LNCAP (cell line): ENCODE measurements around the gene SPNS2.

Source experiments
- TF ChIP-seq, protein P1 (sequence below): fragments of 450-650 bp; IDR thresholded peaks from 2 replicates; pipeline ENCODE4 v1.5.1; 2017; ENCODE audit warnings: mild to moderate bottlenecking

The SPNS2 gene

DNA sequence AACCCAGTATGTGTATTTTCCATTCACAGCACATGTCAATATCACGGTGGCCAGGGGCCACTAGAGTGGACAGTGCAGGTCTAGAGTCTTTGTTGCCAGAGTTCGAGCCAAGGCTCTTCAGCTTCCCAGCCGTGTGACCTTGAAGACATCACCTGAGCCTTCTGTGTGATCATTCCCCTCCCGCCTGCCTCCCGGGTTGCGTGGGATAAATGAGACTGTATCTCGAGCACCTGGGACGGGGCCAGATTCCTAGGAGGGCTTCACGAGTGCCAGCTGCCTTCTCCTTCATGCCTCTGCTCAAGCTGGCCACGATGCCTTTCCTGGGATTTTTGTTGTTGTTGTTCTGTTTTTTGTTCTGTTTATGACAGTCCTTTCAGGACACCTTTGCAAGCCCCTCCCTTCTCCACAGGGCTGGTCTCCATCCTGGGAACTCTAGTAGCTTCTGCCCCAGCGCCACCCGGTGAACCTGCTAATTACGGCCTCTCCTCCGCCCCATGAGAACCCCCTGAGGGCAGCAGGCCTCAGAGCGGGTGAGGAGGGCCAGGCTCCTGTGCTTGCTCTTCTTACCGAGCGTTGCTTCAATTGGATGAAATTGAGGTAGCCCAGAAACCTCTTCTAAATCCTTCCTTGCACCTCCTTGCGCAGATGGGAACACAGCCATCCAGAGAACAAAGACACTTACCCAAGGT, 3.9 kb downstream of the SPNS2 start:
- TF ChIP-seq, protein P1, sequence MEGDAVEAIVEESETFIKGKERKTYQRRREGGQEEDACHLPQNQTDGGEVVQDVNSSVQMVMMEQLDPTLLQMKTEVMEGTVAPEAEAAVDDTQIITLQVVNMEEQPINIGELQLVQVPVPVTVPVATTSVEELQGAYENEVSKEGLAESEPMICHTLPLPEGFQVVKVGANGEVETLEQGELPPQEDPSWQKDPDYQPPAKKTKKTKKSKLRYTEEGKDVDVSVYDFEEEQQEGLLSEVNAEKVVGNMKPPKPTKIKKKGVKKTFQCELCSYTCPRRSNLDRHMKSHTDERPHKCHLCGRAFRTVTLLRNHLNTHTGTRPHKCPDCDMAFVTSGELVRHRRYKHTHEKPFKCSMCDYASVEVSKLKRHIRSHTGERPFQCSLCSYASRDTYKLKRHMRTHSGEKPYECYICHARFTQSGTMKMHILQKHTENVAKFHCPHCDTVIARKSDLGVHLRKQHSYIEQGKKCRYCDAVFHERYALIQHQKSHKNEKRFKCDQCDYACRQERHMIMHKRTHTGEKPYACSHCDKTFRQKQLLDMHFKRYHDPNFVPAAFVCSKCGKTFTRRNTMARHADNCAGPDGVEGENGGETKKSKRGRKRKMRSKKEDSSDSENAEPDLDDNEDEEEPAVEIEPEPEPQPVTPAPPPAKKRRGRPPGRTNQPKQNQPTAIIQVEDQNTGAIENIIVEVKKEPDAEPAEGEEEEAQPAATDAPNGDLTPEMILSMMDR = no peak

DNA sequence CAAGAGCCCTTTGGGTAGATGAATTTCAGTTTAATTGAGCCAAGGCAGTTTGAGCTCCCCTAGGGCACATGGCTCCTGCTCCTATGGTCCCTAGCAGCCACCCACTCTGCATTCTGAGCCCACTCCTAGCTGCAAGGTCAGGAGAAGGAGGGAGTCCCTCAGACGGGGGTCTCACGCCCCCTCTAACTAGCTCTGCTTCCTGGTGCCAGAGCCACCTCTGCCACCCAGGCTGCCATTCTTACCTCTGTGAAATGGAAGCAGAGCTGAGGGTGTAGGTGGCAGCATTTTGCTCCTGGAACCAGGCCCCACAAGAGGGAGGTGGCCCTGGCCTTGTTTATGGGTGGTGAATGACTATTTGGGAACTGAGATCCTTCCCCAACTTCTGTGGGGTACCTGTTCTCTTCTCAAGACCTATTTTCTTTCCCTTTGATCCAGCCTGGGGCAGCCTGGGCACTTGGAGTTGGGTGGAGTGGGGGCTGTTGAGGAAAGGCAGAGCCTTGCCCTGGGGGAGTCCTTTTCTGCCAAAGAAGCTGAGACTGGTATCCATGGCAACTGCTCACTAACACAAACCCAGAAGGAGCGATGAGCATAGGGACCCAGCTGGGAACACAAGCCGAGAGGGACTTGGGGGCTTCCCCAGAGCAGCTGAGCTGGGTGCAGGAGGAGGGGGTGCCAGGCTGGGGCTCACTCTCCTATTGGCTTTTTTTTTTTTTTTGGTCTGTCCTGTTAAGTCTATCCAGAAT, 4.8 kb downstream of the SPNS2 start:
- TF ChIP-seq, protein P1 = no peak

DNA sequence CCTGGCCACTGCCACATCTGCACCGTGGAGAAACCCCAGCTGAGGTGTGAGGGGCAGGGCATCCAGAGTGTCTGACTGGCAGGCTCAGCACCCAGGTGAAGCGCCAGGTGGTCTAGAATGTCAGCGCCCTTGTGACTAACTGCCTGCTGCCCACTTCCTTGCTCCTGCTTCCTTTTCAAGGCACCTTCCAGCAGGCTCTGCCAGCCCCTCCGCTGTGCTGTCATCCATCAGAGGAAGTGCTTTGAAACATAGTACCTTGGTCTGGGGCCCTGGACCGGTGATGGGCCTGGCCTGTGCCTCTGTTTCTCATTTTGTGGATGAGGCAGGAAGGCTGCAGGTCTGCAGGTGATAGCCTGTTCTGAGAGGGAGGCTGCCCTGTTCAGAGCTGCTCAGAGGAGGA, 5.5 kb downstream of the SPNS2 start:
- TF ChIP-seq, protein P1 = no peak

DNA sequence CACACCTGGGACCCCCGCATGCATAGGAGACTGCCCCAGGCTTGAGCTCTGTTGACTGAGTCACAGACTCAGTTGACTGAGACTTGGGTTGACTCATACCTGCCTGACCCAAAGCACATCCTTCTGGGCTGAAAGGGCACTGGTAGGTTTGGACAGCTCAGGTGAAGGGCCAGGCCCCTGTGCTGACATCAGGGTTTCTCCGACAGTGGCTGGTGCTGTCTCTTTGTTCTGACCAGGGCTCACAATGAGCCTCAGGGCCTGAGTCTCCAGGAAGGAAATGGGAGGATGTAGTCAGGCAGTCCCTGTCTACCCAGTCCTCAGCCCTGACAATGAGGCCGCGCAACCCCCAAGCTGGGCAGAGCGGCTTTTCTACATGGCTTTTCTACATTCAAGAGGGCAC, 6.5 kb downstream of the SPNS2 start:
- TF ChIP-seq, protein P1 = no peak

DNA sequence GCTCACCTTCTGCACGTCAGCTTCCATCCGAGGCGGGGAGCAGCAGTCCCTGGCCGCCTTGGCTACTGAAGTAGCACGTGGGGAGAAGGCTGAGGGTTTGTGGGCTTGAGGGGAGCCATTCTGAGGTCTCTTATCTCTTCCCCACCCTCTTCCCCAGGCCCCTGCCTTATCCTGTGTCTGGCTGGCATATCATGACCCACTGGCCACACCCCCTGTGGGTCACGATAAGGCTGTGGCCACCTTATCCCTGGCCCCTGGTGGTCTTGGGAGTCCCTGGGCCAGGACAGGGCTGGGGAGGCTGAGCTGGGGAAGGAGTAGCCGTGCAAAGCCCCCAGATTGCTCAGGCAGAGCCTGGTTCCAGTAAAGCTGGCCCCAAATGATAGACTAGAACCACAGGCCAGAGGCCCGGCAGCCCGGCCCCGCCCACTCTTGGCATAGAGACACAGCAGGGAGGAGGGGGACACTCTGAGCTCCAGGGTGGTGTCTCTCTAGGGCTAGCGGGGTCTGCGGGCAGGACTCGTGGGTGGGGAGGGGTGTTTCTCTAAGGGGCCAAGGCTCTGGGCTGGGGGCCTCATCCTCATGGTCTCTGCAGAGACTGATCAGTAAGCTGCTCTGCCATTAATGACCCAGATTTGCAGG, 7.6 kb downstream of the SPNS2 start:
- TF ChIP-seq, protein P1 = no peak

DNA sequence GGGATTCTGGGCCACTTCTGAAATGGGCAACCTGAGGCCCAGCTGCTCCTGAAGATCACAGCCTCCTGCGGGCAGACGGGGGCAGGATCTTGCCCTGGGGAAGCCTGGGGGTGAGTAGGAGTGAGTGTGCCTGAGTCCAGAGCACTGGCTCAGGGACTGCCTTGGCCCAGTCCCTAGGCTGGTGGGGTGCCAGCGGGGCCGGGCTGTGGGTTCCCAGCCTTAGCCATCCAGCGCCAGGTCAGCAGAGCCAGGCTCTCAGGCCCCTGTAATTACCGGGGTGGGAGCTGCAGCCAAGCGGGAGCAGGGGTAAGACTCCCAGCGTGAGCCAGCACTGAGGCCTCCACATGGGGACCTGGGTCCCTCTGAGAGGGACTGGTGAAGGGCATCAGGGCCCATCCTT, 8.2 kb downstream of the SPNS2 start:
- TF ChIP-seq, protein P1 = no peak

DNA sequence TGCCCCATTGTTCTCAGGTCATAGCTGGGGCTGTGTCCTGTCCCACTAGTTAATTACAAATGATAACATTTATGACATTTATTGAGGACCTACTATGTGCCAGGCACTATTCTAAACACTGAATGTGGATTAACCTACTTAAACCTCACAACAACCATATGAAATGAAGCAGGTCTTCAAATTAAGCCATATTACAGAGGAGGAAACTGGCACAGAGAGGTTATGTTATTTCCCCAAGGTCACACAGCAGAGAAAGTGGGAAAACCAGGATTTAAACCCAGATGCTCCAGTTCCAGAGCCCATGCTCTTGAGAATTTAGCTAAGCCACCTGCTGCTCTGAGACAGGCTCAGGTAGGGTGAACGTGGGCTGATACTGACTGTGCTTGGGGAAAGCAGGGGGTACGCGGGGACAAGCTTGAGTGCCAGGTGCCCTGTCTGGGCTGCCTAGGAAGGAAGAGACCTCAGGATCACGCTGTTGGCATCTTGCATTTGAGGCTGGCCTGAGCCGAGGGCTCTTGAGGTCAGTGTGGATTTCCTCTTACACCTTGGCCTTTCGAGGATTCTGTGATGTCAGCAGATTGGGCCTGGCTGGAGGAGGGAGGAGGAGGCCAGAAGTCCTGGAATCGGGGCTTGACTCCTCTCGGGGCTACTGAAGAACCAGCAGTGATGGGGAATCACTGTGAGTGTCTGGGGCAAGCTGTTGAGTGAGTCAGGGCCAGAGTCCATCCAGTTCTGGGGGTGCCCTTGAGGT, 8.9 kb downstream of the SPNS2 start:
- TF ChIP-seq, protein P1 = no peak
